HG02571 (cell line): Measurements from ENCODE around the gene CCDC158.
"Not testable (repeated sequence)": the region's sequence is repeated elsewhere in the genome, so short reads cannot be mapped to it uniquely, and the experiment has no call there.

Source experiments
- ATAC-seq: cut with Tn5 transposase; IDR thresholded peaks from one replicate; pipeline ENCODE4 v1.9.1; 2021; ENCODE audit warnings: mild to moderate bottlenecking, moderate library complexity; ENCODE audit not compliant: unreplicated experiment

The CCDC158 gene

GRCh38 chr4:76282941-76283689, 137.8 kb downstream of the CCDC158 start:
- ATAC-seq, result no peak

GRCh38 chr4:76281594-76281993, 139.3 kb downstream of the CCDC158 start:
- not testable (repeated sequence) for ATAC-seq

- no peak for ATAC-seq
These were observed 140.2 kb downstream of the CCDC158 start for GRCh38 chr4:76280488-76281441.

- ATAC-seq, result no peak
These were observed 141.5 kb downstream of the CCDC158 start for GRCh38 chr4:76279462-76279861.

- no peak for ATAC-seq
These were observed 142.4 kb downstream of the CCDC158 start for GRCh38 chr4:76278583-76278982.

- no peak for ATAC-seq
These were observed 143.3 kb downstream of the CCDC158 start for GRCh38 chr4:76277667-76278066.

GRCh38 chr4:76276813-76277212, 144.1 kb downstream of the CCDC158 start:
- no peak for ATAC-seq

GRCh38 chr4:76275486-76276124, 145.3 kb downstream of the CCDC158 start:
- ATAC-seq, result no peak

GRCh38 chr4:76272999-76273398, 147.9 kb downstream of the CCDC158 start:
- no peak for ATAC-seq

GRCh38 chr4:76272582-76272981, 148.4 kb downstream of the CCDC158 start:
- no peak for ATAC-seq

- ATAC-seq, result no peak
These were observed 148.9 kb downstream of the CCDC158 start for GRCh38 chr4:76272073-76272472.

GRCh38 chr4:76271248-76271647, 149.7 kb downstream of the CCDC158 start:
- no peak for ATAC-seq

- ATAC-seq, result no peak
These were observed 150.4 kb downstream of the CCDC158 start for GRCh38 chr4:76270244-76271175.

GRCh38 chr4:76267811-76268210, 153.1 kb downstream of the CCDC158 start:
- ATAC-seq, result no peak

- no peak for ATAC-seq
These were observed 154.3 kb downstream of the CCDC158 start for GRCh38 chr4:76266627-76267026.

GRCh38 chr4:76265631-76266218, 155.2 kb downstream of the CCDC158 start:
- no peak for ATAC-seq
